ENCODE measurements around the gene CALY.

CALY gene

GRCh38 chr10:133282846-133283390 lies 53.8 kb downstream of the CALY start:
- no peak for DNase-seq

GRCh38 chr10:133281628-133282372 lies 54.9 kb downstream of the CALY start:
- DNase-seq: no peak

GRCh38 chr10:133281084-133281483 lies 55.6 kb downstream of the CALY start:
- DNase-seq: no peak

- no peak for DNase-seq
Measured at GRCh38 chr10:133280391-133281059, 56.2 kb downstream of the CALY start.

- no peak for DNase-seq
Measured at GRCh38 chr10:133279326-133280226, 57.1 kb downstream of the CALY start.

GRCh38 chr10:133278577-133279265 lies 58.0 kb downstream of the CALY start:
- DNase-seq: peak; percentile 86

GRCh38 chr10:133277993-133278576 lies 58.6 kb downstream of the CALY start:
- DNase-seq: no peak

GRCh38 chr10:133277277-133277992 lies 59.3 kb downstream of the CALY start:
- DNase-seq: no peak

- peak; percentile 70 for DNase-seq
Measured at GRCh38 chr10:133276435-133277201, 60.1 kb downstream of the CALY start, which contains the start of gene ADAM8. Gene ADAM8, minus strand, starts transcription at chr10:133276868. Its CDS starts 51 bp downstream, at chr10:133276817.

- DNase-seq: no peak
Measured at GRCh38 chr10:133276100-133276434, 60.6 kb downstream of the CALY start.

- peak; percentile 63 for DNase-seq
Measured at GRCh38 chr10:133275684-133276092, 61.0 kb downstream of the CALY start.

GRCh38 chr10:133274751-133275683 lies 61.7 kb downstream of the CALY start:
- DNase-seq: peak; percentile 85

All from CD4-positive, alpha-beta T cell treated with Interferon gamma for 1 hour (primary cell).